ENCODE measurements around the gene RBMX. TPM values are rescaled to one million over a fixed set of nuclear protein-coding genes. Genes with fewer than 3 reads are reported as not detected.

Gene RBMX
- total and polyA plus RNA-seq, 2 of the 4 experiments (the other 2 are of a cell fraction): 151 to 337 TPM

DNA sequence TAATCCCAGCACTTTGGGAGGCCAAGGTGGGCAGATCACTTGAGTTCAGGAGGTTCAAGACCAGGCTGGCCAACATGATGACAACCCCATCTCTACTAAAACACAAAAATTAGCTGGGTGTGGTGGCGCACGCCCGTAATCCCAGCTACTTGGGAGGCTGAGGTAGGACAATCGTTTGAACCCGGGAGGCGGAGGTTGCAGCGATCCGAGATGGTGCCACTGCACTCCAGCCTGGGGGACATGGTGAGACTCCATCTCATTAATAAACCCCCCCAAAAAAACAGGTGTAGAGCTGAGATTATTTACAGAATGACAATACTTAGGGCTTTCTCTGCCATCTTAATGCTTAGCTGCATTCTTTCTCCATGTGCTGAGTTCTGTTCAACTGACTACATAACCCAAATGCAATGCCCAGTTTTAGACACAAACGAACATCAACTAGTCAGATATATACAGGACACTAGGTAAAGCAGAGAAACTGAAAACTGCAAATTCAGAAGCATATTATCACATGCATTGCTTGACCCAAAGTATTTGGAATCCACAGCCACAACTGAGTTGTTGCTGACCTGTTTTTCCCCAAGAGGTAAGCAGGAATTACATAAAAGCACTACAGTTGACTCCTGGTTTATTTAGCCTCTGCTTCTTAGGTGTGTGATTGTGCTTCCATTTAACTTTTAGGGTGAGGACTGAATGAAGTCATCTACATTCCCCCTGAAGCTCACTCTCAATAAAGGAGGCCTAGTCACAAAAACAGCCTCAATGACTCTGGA is 12.1 kb downstream of the RBMX start:
- H3K14ac ChIP-seq (replicated peaks; ENCODE audit: low read depth, low read length): no peak overlapping the region
- no peak overlapping the region for H3K4ac ChIP-seq (ENCODE audit: low read depth, low read length)
- ChIA-PET CTCF (no interaction called here), POLR2A (ENCODE audit: unreplicated experiment) (no interaction called here)
- H3K23ac ChIP-seq (ENCODE audit: low read depth, low read length): no peak overlapping the region
- peaks cover 18% of the 10 kb centered on the region for H4K20me1 ChIP-seq (ENCODE audit: insufficient read depth, low read length)
- intact Hi-C loops (cut with micrococcal nuclease) (no loop called here), dilution Hi-C loops (cut with HindIII; ENCODE audit: low sequenced_read_pairs, unreplicated experiment) (no loop called here), in situ Hi-C loops (cut with MboI; ENCODE audit: low sequenced_read_pairs) (no loop called here)
- no peak overlapping the region for H2BK5ac ChIP-seq (ENCODE audit: low read depth, low read length, poor library complexity, severe bottlenecking)
- DNase-seq: no peak
- WGBS, 2 experiments (ENCODE audit: extremely low coverage in 2 of 2, insufficient read length in 1 of 2): no CpG with 5 or more reads among the region's 9 CpGs
- H3K4me1 ChIP-seq (ENCODE audit: control insufficient read depth, insufficient read depth, low read length): no peaks in the 10 kb centered on the region
- BruUV-seq (replicated peaks): no TSS peak
- H3K79me1 ChIP-seq (ENCODE audit: low read depth in 1 of 2, low read length in 2 of 2): peaks cover 3 to 20% of the 10 kb centered on the region in 2 experiments; a peak in 3 of 4 replicates
- no peak overlapping the region for H4K91ac ChIP-seq (ENCODE audit: insufficient read depth, low read depth, low read length)
- ATAC-seq (ENCODE audit: low read depth): no peak
- H3K9ac ChIP-seq (ENCODE audit: low read depth, low read length): no peak overlapping the region
- H2BK20ac ChIP-seq (ENCODE audit: low read depth, low read length): no peak overlapping the region
- no peaks in the 10 kb centered on the region for H3K27me3 ChIP-seq (ENCODE audit: control insufficient read depth, insufficient read depth, low read length)
- no peak overlapping the region for H4K8ac ChIP-seq (ENCODE audit: low read depth in 2 of 2, low read length in 2 of 2)
- no peak overlapping the region for H2BK120ac ChIP-seq (ENCODE audit: low read depth, low read length)
- no peak overlapping the region for H3K4me3 ChIP-seq (ENCODE audit: insufficient read depth, low read depth, low read length)
- H3K18ac ChIP-seq (ENCODE audit: low read depth, low read length): no peak overlapping the region
- peaks cover 35% of the 10 kb centered on the region for H3K36me3 ChIP-seq (ENCODE audit: control insufficient read depth, insufficient read depth, low read length)
- H3K9me1 ChIP-seq (ENCODE audit: insufficient read depth, low read length): no peaks in the 10 kb centered on the region; the same call in 1 of the 2 replicates
- H4K5ac ChIP-seq (ENCODE audit: low read depth, low read length): no peak overlapping the region
- H3K56ac ChIP-seq (ENCODE audit: extremely low read depth, insufficient read depth, low read length): no peak overlapping the region
- H3K4me2 ChIP-seq (ENCODE audit: low read depth, low read length): no peak overlapping the region
- H3K27ac ChIP-seq (ENCODE audit: insufficient read depth, low read length): no peak overlapping the region
- TF ChIP-seq CEBPB (IDR thresholded peaks at IDR 0.05; ENCODE audit: low read depth, low read length) (no peak), RAD21 (IDR thresholded peaks at IDR 0.05; ENCODE audit: low read length) (no peak), CHD1 (IDR thresholded peaks at IDR 0.05; ENCODE audit: low read depth, low read length) (no peak), ELK1 (IDR thresholded peaks at IDR 0.05; ENCODE audit: borderline replicate concordance, low read depth, low read length) (no peak), CTCF (conservative IDR thresholded peaks at IDR 0.05; ENCODE audit: low read depth, low read length) (no peak), NFE2L2 (IDR thresholded peaks at IDR 0.05; ENCODE audit: low read depth, low read length) (no peak), MAFK (IDR thresholded peaks at IDR 0.05; ENCODE audit: low read depth, low read length) (no peak), RFX5 (IDR thresholded peaks at IDR 0.05; ENCODE audit: low read depth, low read length) (no peak), MXI1 (IDR thresholded peaks at IDR 0.05; ENCODE audit: borderline replicate concordance, low read depth, low read length) (no peak), FOS (IDR thresholded peaks at IDR 0.05; ENCODE audit: low read depth, low read length) (no peak)
- TF ChIP-seq, protein P1, sequence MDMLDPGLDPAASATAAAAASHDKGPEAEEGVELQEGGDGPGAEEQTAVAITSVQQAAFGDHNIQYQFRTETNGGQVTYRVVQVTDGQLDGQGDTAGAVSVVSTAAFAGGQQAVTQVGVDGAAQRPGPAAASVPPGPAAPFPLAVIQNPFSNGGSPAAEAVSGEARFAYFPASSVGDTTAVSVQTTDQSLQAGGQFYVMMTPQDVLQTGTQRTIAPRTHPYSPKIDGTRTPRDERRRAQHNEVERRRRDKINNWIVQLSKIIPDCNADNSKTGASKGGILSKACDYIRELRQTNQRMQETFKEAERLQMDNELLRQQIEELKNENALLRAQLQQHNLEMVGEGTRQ (IDR thresholded peaks at IDR 0.05; ENCODE audit: low read depth, low read length): no peak
- no peak overlapping the region for H2AK9ac ChIP-seq (replicated peaks; ENCODE audit: low read depth, low read length, poor library complexity)
- no peak overlapping the region for H2AFZ ChIP-seq (replicated peaks; ENCODE audit: low read length, poor library complexity)
- no peak overlapping the region for H2AK5ac ChIP-seq (ENCODE audit: low read depth, low read length)
- no peaks in the 10 kb centered on the region for H3K9me3 ChIP-seq (ENCODE audit: control insufficient read depth, insufficient read depth, low read length)
- H2BK15ac ChIP-seq (ENCODE audit: low read depth, low read length): no peak overlapping the region
